ENCODE measurements around the gene IRAK2. TPM values are rescaled to one million over a fixed set of nuclear protein-coding genes. Genes with fewer than 3 reads are reported as not detected.
A peak's percentile ranks its signal among the peaks of the same experiment; 100 is the strongest.

The IRAK2 gene
- polyA plus RNA-seq, 3 donors = 0.78 to 2.0 (median 1.5) TPM

- Histone ChIP-seq H3K9me3 (replicated peaks in 1 of 2; ENCODE audit: control insufficient read depth in 1 of 2, insufficient read depth in 1 of 2, low read length in 2 of 2) (no peaks in the 10 kb centered on the region), H3K36me3 (replicated peaks in 1 of 2; ENCODE audit: control insufficient read depth in 1 of 2, insufficient read depth in 2 of 2, low read length in 2 of 2) (peaks cover 66 to 86% of the 10 kb centered on the region in 2 donors), H3K79me2 (ENCODE audit: insufficient read depth, low read length) (peaks cover 100% of the 10 kb centered on the region), H3K27me3 (ENCODE audit: control insufficient read depth in 2 of 2, insufficient read depth in 2 of 2, low read length in 2 of 2) (no peaks in the 10 kb centered on the region), H3K9ac (ENCODE audit: insufficient read depth, low read length, poor library complexity, severe bottlenecking) (peak overlapping the region; percentile 40), H2AFZ (ENCODE audit: insufficient read depth, low read depth, low read length, poor library complexity, severe bottlenecking) (no peak overlapping the region), H4K20me1 (ENCODE audit: insufficient read depth, low read length) (peaks cover 99% of the 10 kb centered on the region), H3K27ac (ENCODE audit: low read depth in 1 of 2, low read length in 2 of 2) (peak overlapping the region in 1 of 2 donors; percentile 64), H3K4me1 (ENCODE audit: control insufficient read depth in 1 of 2, insufficient read depth in 2 of 2, low read length in 2 of 2) (peaks cover 19 to 21% of the 10 kb centered on the region in 2 donors), H3K4me3 (replicated peaks in 1 of 3; ENCODE audit: low read depth in 2 of 3, low read length in 3 of 3) (no peak overlapping the region), H3K4me2 (replicated peaks; ENCODE audit: extremely low read depth, low read length, poor library complexity, severe bottlenecking) (no peak overlapping the region)
- H3K27me3 Mint-ChIP-seq (ENCODE audit: low read depth in 3 of 3) = no peaks in the 10 kb centered on the region
- H3K4me3 Mint-ChIP-seq = peak overlapping the region in 1 of 2 donors; percentile 11
- no peaks in the 10 kb centered on the region for H3K9me3 Mint-ChIP-seq
- H3K4me1 Mint-ChIP-seq = peaks cover 20% of the 10 kb centered on the region
- no peak for TF ChIP-seq CTCF (IDR thresholded peaks at IDR 0.05)
- no peak for DNase-seq
- intact Hi-C loops (cut with micrococcal nuclease) = no loop called here
- 100% methylated on average over 2 of the region's 2 CpGs for WGBS (ENCODE audit: insufficient coverage)
- peaks cover 67 to 82% of the 10 kb centered on the region in 2 donors for H3K36me3 Mint-ChIP-seq
- peak overlapping the region in 6 of 7 donors; percentile 3 to 83 (median 51) for H3K27ac Mint-ChIP-seq
Observed at GRCh38 chr3:10272977-10273376, 108.3 kb downstream of the IRAK2 start.

- TF ChIP-seq CTCF (IDR thresholded peaks at IDR 0.05) = no peak
- Histone ChIP-seq H3K4me1 (ENCODE audit: control insufficient read depth in 1 of 2, insufficient read depth in 2 of 2, low read length in 2 of 2) (peaks cover 19 to 21% of the 10 kb centered on the region in 2 donors), H3K4me3 (replicated peaks in 1 of 3; ENCODE audit: low read depth in 2 of 3, low read length in 3 of 3) (peak overlapping the region in 1 of 3 experiments; percentile 17), H3K36me3 (replicated peaks in 1 of 2; ENCODE audit: control insufficient read depth in 1 of 2, insufficient read depth in 2 of 2, low read length in 2 of 2) (peaks cover 70 to 86% of the 10 kb centered on the region in 2 donors), H3K9me3 (replicated peaks in 1 of 2; ENCODE audit: control insufficient read depth in 1 of 2, insufficient read depth in 1 of 2, low read length in 2 of 2) (no peaks in the 10 kb centered on the region), H3K27me3 (ENCODE audit: control insufficient read depth in 2 of 2, insufficient read depth in 2 of 2, low read length in 2 of 2) (no peaks in the 10 kb centered on the region), H4K20me1 (ENCODE audit: insufficient read depth, low read length) (peaks cover 99% of the 10 kb centered on the region), H3K9ac (ENCODE audit: insufficient read depth, low read length, poor library complexity, severe bottlenecking) (peak overlapping the region; percentile 40), H3K79me2 (ENCODE audit: insufficient read depth, low read length) (peaks cover 93% of the 10 kb centered on the region), H3K27ac (ENCODE audit: low read depth in 1 of 2, low read length in 2 of 2) (peak overlapping the region in 1 of 2 donors; percentile 64), H3K4me2 (replicated peaks; ENCODE audit: extremely low read depth, low read length, poor library complexity, severe bottlenecking) (peak overlapping the region; percentile 38), H2AFZ (ENCODE audit: insufficient read depth, low read depth, low read length, poor library complexity, severe bottlenecking) (no peak overlapping the region)
- Mint-ChIP-seq H3K27ac (peak overlapping the region in 5 of 7 donors; percentile 24 to 83 (median 59)), H3K36me3 (peaks cover 65 to 85% of the 10 kb centered on the region in 2 donors), H3K27me3 (ENCODE audit: low read depth in 3 of 3) (no peaks in the 10 kb centered on the region), H3K4me1 (peaks cover 20% of the 10 kb centered on the region), H3K9me3 (no peaks in the 10 kb centered on the region), H3K4me3 (no peak overlapping the region)
- intact Hi-C loops (cut with micrococcal nuclease) = no loop called here
- no peak for DNase-seq
- WGBS (ENCODE audit: insufficient coverage) = 17% methylated on average over 1 of the region's 1 CpG
Observed at GRCh38 chr3:10273702-10274305, 109.1 kb downstream of the IRAK2 start.

Data from CD14-positive monocyte (primary cell).